Stromal cell of bone marrow (primary cell): ENCODE data around the gene PRKCH.

Source experiments
- DNase-seq: peaks from one replicate; pipeline ENCODE4 v3.0.0-alpha.2; 2012; ENCODE audit warnings: low read depth

PRKCH gene

GRCh38 chr14:61532123-61532505 lies 210.7 kb downstream of the PRKCH start:
- no peak for DNase-seq

GRCh38 chr14:61532763-61533162 lies 211.4 kb downstream of the PRKCH start:
- DNase-seq: no peak

- no peak for DNase-seq
These were observed 212.3 kb downstream of the PRKCH start for GRCh38 chr14:61533513-61534255.

- DNase-seq: no peak
These were observed 213.7 kb downstream of the PRKCH start for GRCh38 chr14:61535032-61535431.

- DNase-seq: no peak
These were observed 214.1 kb downstream of the PRKCH start for GRCh38 chr14:61535458-61535857.

GRCh38 chr14:61536661-61537562 lies 215.5 kb downstream of the PRKCH start:
- no peak for DNase-seq

GRCh38 chr14:61537563-61538463 lies 216.4 kb downstream of the PRKCH start:
- DNase-seq: peak; percentile 62

- no peak for DNase-seq
These were observed 217.2 kb downstream of the PRKCH start for GRCh38 chr14:61538464-61539022.

- no peak for DNase-seq
These were observed 218.3 kb downstream of the PRKCH start for GRCh38 chr14:61539631-61540030.

- no peak for DNase-seq
These were observed 219.6 kb downstream of the PRKCH start for GRCh38 chr14:61540931-61541330.

- DNase-seq: no peak
These were observed 221.7 kb downstream of the PRKCH start for GRCh38 chr14:61542848-61543790.

GRCh38 chr14:61543946-61544345 lies 222.6 kb downstream of the PRKCH start:
- no peak for DNase-seq

GRCh38 chr14:61544448-61545330 lies 223.3 kb downstream of the PRKCH start:
- DNase-seq: no peak

GRCh38 chr14:61545726-61546455 lies 224.5 kb downstream of the PRKCH start:
- DNase-seq: no peak

GRCh38 chr14:61547186-61548069 lies 226.0 kb downstream of the PRKCH start:
- peak; percentile 96 for DNase-seq

- DNase-seq: peak; percentile 59
These were observed 228.0 kb downstream of the PRKCH start for GRCh38 chr14:61549425-61549824.

GRCh38 chr14:61551384-61551783 lies 230.0 kb downstream of the PRKCH start:
- DNase-seq: no peak

- no peak for DNase-seq
These were observed 230.9 kb downstream of the PRKCH start for GRCh38 chr14:61552241-61552640.
